Measurements from ENCODE around the gene APOL4. TPM values are rescaled to one million over a fixed set of nuclear protein-coding genes. Genes with fewer than 3 reads are reported as not detected.

The APOL4 gene
- total RNA-seq, 1 donor from 2014 or later, result 15.0 TPM

DNA sequence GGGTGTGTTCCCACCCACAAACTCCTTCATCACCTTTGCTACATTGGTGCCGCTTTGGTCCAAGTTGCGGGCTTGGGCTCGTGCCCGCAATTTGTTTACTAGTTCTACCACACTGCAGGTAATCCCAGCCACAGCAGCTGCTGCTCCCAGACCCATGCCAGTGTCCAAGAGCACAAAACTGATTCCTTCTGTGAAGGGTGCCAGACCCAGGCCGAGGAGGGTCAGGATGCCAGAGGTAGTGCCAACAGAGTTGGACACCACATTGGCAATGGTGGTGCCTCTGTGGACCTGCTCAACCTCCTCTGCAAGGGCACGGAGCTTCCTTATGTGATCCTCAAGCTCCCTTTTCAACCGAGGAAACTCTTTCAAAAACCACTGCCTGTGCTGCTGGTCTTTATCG, 26.2 kb upstream of the APOL4 start:
- no peak for DNase-seq (ENCODE audit: low spot score in 2 of 2, unreplicated experiment in 2 of 2)
- H3K27ac Mint-ChIP-seq, result no peak overlapping the region
- no peak overlapping the region for H3K4me3 Mint-ChIP-seq
- no peak for TF ChIP-seq CTCF (IDR thresholded peaks at IDR 0.05; ENCODE audit: unreplicated experiment)
- peaks cover 30% of the 10 kb centered on the region for H3K4me1 Mint-ChIP-seq
- H3K9me3 Mint-ChIP-seq, result no peaks in the 10 kb centered on the region
- no peaks in the 10 kb centered on the region for H3K27me3 Mint-ChIP-seq (ENCODE audit: low read depth)
- peaks cover 52% of the 10 kb centered on the region for H3K36me3 Mint-ChIP-seq

- Mint-ChIP-seq H3K9me3 (no peaks in the 10 kb centered on the region), H3K4me1 (peaks cover 32% of the 10 kb centered on the region), H3K36me3 (peaks cover 50% of the 10 kb centered on the region), H3K27me3 (ENCODE audit: low read depth) (no peaks in the 10 kb centered on the region), H3K4me3 (no peak overlapping the region), H3K27ac (no peak overlapping the region)
- TF ChIP-seq CTCF (IDR thresholded peaks at IDR 0.05; ENCODE audit: unreplicated experiment), result no peak
- DNase-seq (ENCODE audit: low spot score in 2 of 2, unreplicated experiment in 2 of 2), result no peak
Observed at GRCh38 chr22:36227396-36227795, 25.8 kb upstream of the APOL4 start.

DNA sequence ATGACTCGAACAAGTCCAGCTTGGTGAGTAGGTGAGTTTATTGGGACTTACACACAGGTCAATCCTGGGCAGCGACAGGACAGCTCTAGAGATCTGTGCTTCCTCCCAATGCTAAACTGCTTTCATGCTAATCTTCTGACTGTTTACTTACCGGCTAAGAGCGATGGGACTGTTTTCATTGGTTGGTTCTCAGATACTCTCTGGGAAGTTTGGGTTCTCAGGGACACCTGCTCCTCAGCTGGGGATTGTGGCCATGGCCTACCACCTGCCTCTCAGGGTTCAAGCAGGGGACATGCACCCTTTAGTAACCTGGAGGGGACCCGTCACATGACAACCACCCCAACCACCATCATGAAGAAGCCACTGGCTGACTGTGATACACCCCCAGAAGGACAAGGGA, 24.6 kb upstream of the APOL4 start:
- H3K4me3 Mint-ChIP-seq, result no peak overlapping the region
- no peak overlapping the region for H3K27ac Mint-ChIP-seq
- H3K27me3 Mint-ChIP-seq (ENCODE audit: low read depth), result no peaks in the 10 kb centered on the region
- H3K4me1 Mint-ChIP-seq, result peaks cover 37% of the 10 kb centered on the region
- no peaks in the 10 kb centered on the region for H3K9me3 Mint-ChIP-seq
- DNase-seq (ENCODE audit: low spot score in 2 of 2, unreplicated experiment in 2 of 2), result no peak
- TF ChIP-seq CTCF (IDR thresholded peaks at IDR 0.05; ENCODE audit: unreplicated experiment), result no peak
- H3K36me3 Mint-ChIP-seq, result peaks cover 41% of the 10 kb centered on the region

DNA sequence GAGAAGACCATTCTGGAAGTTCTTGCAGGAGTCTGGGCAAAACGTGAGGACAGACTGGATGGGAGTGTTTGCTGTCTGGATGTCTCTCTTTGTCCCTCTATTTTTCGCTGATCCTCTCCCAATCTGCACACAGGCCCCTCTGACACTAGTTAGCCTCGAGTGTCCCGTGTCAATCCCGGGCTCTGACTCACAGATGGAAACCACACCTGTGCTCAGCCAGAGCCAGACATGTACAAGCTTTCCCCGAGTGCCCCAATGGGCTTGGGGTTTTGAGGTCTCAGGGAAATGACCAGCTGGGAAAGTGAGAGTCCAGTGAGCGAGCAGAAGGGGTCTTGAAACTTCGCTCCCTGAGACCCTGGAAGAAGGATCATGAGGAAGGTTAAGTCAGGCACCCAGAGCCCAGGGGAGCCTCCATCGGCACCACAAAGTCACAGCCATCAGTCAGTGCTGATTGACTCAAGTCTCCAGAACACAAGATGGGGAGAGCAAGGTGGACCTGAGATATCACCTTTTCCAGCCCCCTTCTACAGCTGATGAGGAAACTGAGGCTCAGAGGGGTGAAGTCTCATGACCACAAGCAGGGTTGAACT, 23.8 kb upstream of the APOL4 start:
- Mint-ChIP-seq H3K9me3 (no peaks in the 10 kb centered on the region), H3K4me3 (no peak overlapping the region), H3K4me1 (peaks cover 42% of the 10 kb centered on the region), H3K27me3 (ENCODE audit: low read depth) (no peaks in the 10 kb centered on the region), H3K27ac (no peak overlapping the region), H3K36me3 (peaks cover 34% of the 10 kb centered on the region)
- no peak for DNase-seq (ENCODE audit: low spot score in 2 of 2, unreplicated experiment in 2 of 2)
- no peak for TF ChIP-seq CTCF (IDR thresholded peaks at IDR 0.05; ENCODE audit: unreplicated experiment)

GRCh38 chr22:36224245-36224644, 22.6 kb upstream of the APOL4 start:
- H3K4me3 Mint-ChIP-seq, result no peak overlapping the region
- DNase-seq (ENCODE audit: low spot score in 2 of 2, unreplicated experiment in 2 of 2), result no peak

More at GRCh38 chr22:36224245-36224644, 22.6 kb upstream of the APOL4 start:
- Mint-ChIP-seq H3K36me3 (peaks cover 33% of the 10 kb centered on the region), H3K4me1 (peaks cover 35% of the 10 kb centered on the region), H3K27me3 (ENCODE audit: low read depth) (no peaks in the 10 kb centered on the region), H3K27ac (no peak overlapping the region), H3K9me3 (no peaks in the 10 kb centered on the region)
- no peak for TF ChIP-seq CTCF (IDR thresholded peaks at IDR 0.05; ENCODE audit: unreplicated experiment)

Data from mesothelial cell of epicardium (in vitro differentiated cells).